Measurements from ENCODE around the gene CFL1.
A peak's percentile ranks its signal among the peaks of the same experiment; 100 is the strongest.

DNA sequence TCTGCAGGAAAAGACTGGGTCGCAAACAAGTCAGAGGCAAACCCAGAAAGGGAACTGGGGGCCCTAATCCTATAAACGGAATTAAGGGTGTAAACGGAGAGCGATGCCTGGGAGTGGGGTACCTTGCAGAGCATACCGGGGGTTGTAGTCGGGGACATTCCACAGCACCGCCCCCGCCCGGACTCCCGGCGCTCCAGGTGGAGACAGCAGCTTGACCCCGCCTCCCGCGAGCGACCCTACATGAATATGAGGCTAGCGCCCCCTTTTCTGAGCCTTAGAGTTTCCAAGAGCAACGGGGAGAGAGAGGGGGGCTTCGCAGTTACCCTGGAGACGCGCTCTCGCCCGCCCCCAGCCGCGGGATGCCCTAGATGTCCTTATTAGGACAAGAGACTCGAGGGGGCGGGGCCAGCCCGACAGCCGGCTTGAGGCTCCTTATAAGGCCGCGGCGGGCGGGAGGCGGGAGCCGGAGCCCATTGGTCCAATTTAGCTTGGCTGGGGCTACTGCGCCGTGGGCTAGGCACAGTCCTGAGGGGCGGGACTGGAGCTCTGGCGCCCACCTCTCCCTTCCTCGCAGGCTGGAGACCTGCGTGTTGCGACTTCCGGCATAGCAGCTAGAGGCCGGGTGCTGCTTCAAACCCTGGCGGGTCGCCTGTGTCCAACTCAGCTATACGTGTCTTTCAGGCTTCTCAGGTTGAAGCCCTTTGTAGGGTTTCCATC is 1.3 kb upstream of the CFL1 start:
- TF ChIP-seq POLR2A (IDR thresholded peaks at IDR 0.05; ENCODE audit: control extremely low read depth in 1 of 2, low read depth in 2 of 2, low read length in 2 of 2) = peak in 1 of 2 experiments; percentile 96; a peak in 2 of 3 replicates
- TF ChIP-seq, protein P1, sequence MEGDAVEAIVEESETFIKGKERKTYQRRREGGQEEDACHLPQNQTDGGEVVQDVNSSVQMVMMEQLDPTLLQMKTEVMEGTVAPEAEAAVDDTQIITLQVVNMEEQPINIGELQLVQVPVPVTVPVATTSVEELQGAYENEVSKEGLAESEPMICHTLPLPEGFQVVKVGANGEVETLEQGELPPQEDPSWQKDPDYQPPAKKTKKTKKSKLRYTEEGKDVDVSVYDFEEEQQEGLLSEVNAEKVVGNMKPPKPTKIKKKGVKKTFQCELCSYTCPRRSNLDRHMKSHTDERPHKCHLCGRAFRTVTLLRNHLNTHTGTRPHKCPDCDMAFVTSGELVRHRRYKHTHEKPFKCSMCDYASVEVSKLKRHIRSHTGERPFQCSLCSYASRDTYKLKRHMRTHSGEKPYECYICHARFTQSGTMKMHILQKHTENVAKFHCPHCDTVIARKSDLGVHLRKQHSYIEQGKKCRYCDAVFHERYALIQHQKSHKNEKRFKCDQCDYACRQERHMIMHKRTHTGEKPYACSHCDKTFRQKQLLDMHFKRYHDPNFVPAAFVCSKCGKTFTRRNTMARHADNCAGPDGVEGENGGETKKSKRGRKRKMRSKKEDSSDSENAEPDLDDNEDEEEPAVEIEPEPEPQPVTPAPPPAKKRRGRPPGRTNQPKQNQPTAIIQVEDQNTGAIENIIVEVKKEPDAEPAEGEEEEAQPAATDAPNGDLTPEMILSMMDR (IDR thresholded peaks at IDR 0.05; ENCODE audit: control extremely low read depth in 1 of 3, insufficient read depth in 1 of 3, low read depth in 1 of 3, low read length in 3 of 3) = peak in 2 of 3 experiments; percentile 28 to 48; a peak in 3 of 4 replicates

Data from H1 (cell line).